Astrocyte (in vitro differentiated cells and primary cell): ENCODE measurements around the gene TRRAP. TPM values are rescaled to one million over a fixed set of nuclear protein-coding genes. Genes with fewer than 3 reads are reported as not detected.

Experiments used
- DNase-seq: peaks from one replicate; pipeline ENCODE4 v3.0.0-alpha.2; 2010; ENCODE audit warnings: low read depth
- FAIRE-seq: peaks from 2 replicates; lab custom pipeline; 2011; peaks lifted over from hg19 to GRCh38; lab: Jason Lieb, UNC
- H2AFZ ChIP-seq: 2 replicates; pipeline ENCODE4 v1.6.0; 2012; ENCODE audit warnings: low read depth, low read length, inconsistent platforms
- H3K27ac ChIP-seq: 2 replicates; pipeline ENCODE4 v1.5.1; 2011; ENCODE audit warnings: low read depth, low read length, inconsistent platforms
- H3K27me3 ChIP-seq: 2 replicates; pipeline ENCODE4 v1.6.0; 2011; ENCODE audit warnings: low read length, inconsistent platforms; ENCODE audit not compliant: insufficient read depth
- H3K36me3 ChIP-seq: 2 replicates; pipeline ENCODE4 v1.5.1; 2011; ENCODE audit warnings: low read length, inconsistent platforms; ENCODE audit not compliant: insufficient read depth
- H3K4me1 ChIP-seq: 2 replicates; pipeline ENCODE4 v1.5.1; 2011; ENCODE audit warnings: low read length, inconsistent platforms; ENCODE audit not compliant: insufficient read depth
- H3K4me2 ChIP-seq: 2 replicates; pipeline ENCODE4 v1.6.0; 2012; ENCODE audit warnings: low read length, inconsistent platforms
- H3K4me3 ChIP-seq: 2 replicates; pipeline ENCODE4 v1.5.1; 2011; ENCODE audit warnings: low read depth, mild to moderate bottlenecking, low read length, inconsistent platforms; ENCODE audit not compliant: insufficient read depth
- H3K79me2 ChIP-seq: 2 replicates; pipeline ENCODE4 v1.6.0; 2012; ENCODE audit warnings: mild to moderate bottlenecking, low read length, inconsistent platforms; ENCODE audit not compliant: insufficient read depth
- H3K9ac ChIP-seq: 2 replicates; pipeline ENCODE4 v1.6.0; 2012; ENCODE audit warnings: mild to moderate bottlenecking, low read length, inconsistent platforms
- H3K9me3 ChIP-seq: 2 replicates; pipeline ENCODE4 v1.5.1; 2012; ENCODE audit warnings: low read depth, mild to moderate bottlenecking, low read length, inconsistent platforms; ENCODE audit not compliant: insufficient read depth
- H4K20me1 ChIP-seq: 2 replicates; pipeline ENCODE4 v1.6.0; 2012; ENCODE audit warnings: low read length, inconsistent platforms; ENCODE audit not compliant: insufficient read depth
- H3K27ac Mint-ChIP-seq: one replicate; pipeline ENCODE4 v1.8.0; 2021; ENCODE audit warnings: mild to moderate bottlenecking, mixed read lengths; ENCODE audit not compliant: unreplicated experiment
- H3K27me3 Mint-ChIP-seq: one replicate; pipeline ENCODE4 v1.8.0; 2021; ENCODE audit warnings: low read depth, mixed read lengths; ENCODE audit not compliant: unreplicated experiment
- H3K36me3 Mint-ChIP-seq: one replicate; pipeline ENCODE4 v1.8.0; 2021; ENCODE audit warnings: low read depth, mixed read lengths; ENCODE audit not compliant: unreplicated experiment
- H3K4me1 Mint-ChIP-seq: one replicate; pipeline ENCODE4 v1.8.0; 2021; ENCODE audit warnings: low read depth, mixed read lengths; ENCODE audit not compliant: unreplicated experiment
- H3K4me3 Mint-ChIP-seq: one replicate; pipeline ENCODE4 v1.8.0; 2021; ENCODE audit warnings: mild to moderate bottlenecking, moderate library complexity, mixed read lengths; ENCODE audit not compliant: unreplicated experiment
- H3K9me3 Mint-ChIP-seq: one replicate; pipeline ENCODE4 v1.8.0; 2021; ENCODE audit warnings: mild to moderate bottlenecking, mixed read lengths; ENCODE audit not compliant: unreplicated experiment
- EZH2 ChIP-seq: IDR thresholded peaks from 2 replicates; pipeline ENCODE4 v1.6.1; 2012; ENCODE audit warnings: mild to moderate bottlenecking, low read length, inconsistent platforms; ENCODE audit not compliant: insufficient read depth
- total RNA-seq: library from RNA; stranded (reverse); gene quantifications from 2 replicates; pipeline ENCODE4 v1.2.1, GENCODE V29; 2021
- TF ChIP-seq, protein P1 (sequence below): IDR thresholded peaks from 2 replicates; pipeline ENCODE4 v1.5.1; 2011; ENCODE audit warnings: low read depth, mild to moderate bottlenecking, inconsistent platforms, low read length, moderate library complexity; ENCODE audit not compliant: insufficient read depth

Gene TRRAP
- total RNA-seq, 1 donor from 2014 or later, result 33.5 TPM

DNA sequence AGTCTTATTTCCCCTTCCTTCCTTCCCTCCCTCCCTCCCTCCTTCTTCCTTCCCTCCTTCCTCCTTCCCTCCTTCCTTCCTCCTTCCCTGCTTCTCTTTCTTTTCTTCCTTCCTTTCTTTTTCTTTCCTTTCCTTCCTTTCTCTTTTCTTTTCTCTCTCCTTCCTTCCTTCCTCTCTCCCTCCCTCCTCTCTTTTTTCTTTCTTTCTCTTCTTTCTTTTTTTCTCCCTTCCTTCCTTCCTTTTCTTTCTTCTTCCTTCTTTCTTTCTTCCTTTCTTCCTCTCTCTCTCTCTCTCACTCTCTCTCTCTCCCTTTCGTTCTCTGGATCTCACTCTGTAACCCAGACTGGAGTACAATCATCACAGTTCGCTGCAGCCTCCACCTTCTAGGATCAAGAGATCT is 14.7 kb upstream of the TRRAP start:
- no peak for FAIRE-seq
- H3K4me1 Mint-ChIP-seq, result peaks cover 10% of the 10 kb centered on the region
- no peaks in the 10 kb centered on the region for H3K79me2 ChIP-seq

DNA sequence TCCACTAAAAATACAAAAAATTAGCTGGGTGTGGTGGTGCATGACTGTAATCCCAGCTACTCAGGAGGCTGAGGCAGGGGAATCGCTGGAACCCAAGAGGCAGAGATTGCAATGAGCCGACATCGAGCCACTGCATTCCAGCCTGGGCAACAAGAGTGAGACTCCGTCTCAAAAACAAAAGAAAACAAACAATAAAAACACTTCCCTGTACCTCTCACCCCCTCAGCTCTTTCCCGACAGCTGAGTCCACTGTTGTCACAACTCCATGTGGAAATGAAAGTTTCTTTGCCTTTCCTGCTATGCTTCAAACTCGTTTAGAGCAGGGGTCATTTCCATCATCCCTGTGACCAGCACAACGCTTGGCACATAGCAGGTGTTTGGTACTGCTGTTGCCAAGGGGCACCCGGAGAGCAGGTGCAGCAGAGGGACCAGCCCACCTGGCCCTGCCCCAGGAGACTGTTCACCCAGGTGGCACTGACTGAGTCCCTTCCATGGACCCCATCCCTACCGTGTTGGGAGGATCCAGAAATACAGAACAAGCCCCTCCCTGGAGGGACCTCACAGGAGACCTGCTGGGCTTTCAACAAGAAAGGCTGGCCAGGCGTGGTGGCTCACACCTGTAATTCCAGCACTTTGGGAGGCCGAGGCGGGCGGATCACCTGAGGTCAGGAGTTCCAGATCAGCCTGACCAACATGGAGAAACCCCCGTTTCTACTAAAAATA is 13.4 kb upstream of the TRRAP start:
- no peak overlapping the region for H3K9ac ChIP-seq
- Mint-ChIP-seq H3K27me3 (peaks cover 4% of the 10 kb centered on the region), H3K36me3 (no peaks in the 10 kb centered on the region), H3K4me3 (peak overlapping the region; percentile 54), H3K27ac (peak overlapping the region; percentile 72), H3K4me1 (peaks cover 10% of the 10 kb centered on the region), H3K9me3 (no peaks in the 10 kb centered on the region)
- peaks cover 14% of the 10 kb centered on the region for H3K27me3 ChIP-seq
- no peak for TF ChIP-seq EZH2
- TF ChIP-seq, protein P1, sequence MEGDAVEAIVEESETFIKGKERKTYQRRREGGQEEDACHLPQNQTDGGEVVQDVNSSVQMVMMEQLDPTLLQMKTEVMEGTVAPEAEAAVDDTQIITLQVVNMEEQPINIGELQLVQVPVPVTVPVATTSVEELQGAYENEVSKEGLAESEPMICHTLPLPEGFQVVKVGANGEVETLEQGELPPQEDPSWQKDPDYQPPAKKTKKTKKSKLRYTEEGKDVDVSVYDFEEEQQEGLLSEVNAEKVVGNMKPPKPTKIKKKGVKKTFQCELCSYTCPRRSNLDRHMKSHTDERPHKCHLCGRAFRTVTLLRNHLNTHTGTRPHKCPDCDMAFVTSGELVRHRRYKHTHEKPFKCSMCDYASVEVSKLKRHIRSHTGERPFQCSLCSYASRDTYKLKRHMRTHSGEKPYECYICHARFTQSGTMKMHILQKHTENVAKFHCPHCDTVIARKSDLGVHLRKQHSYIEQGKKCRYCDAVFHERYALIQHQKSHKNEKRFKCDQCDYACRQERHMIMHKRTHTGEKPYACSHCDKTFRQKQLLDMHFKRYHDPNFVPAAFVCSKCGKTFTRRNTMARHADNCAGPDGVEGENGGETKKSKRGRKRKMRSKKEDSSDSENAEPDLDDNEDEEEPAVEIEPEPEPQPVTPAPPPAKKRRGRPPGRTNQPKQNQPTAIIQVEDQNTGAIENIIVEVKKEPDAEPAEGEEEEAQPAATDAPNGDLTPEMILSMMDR, result no peak
- no peaks in the 10 kb centered on the region for H3K36me3 ChIP-seq
- H3K27ac ChIP-seq, result no peak overlapping the region
- H3K9me3 ChIP-seq, result no peaks in the 10 kb centered on the region
- H4K20me1 ChIP-seq, result no peaks in the 10 kb centered on the region
- DNase-seq (no peak), FAIRE-seq (no peak)
- no peak overlapping the region for H2AFZ ChIP-seq
- H3K4me1 ChIP-seq, result peaks cover 15% of the 10 kb centered on the region
- no peaks in the 10 kb centered on the region for H3K79me2 ChIP-seq
- peak overlapping the region; percentile 62 for H3K4me2 ChIP-seq
- no peak overlapping the region for H3K4me3 ChIP-seq

More for the DNA sequence above, 14.7 kb upstream of the TRRAP start:
- Histone ChIP-seq H3K4me1 (peaks cover 11% of the 10 kb centered on the region), H4K20me1 (no peaks in the 10 kb centered on the region), H3K27me3 (peaks cover 5% of the 10 kb centered on the region), H2AFZ (no peak overlapping the region), H3K27ac (no peak overlapping the region), H3K4me2 (no peak overlapping the region), H3K9me3 (no peaks in the 10 kb centered on the region), H3K36me3 (no peaks in the 10 kb centered on the region), H3K9ac (no peak overlapping the region), H3K4me3 (no peak overlapping the region)
- H3K27me3 Mint-ChIP-seq, result peaks cover 4% of the 10 kb centered on the region
- DNase-seq, result no peak
- no peak overlapping the region for H3K27ac Mint-ChIP-seq
- H3K36me3 Mint-ChIP-seq, result no peaks in the 10 kb centered on the region
- TF ChIP-seq, protein P1, result no peak
- TF ChIP-seq EZH2, result no peak
- H3K9me3 Mint-ChIP-seq, result no peaks in the 10 kb centered on the region
- no peak overlapping the region for H3K4me3 Mint-ChIP-seq

DNA sequence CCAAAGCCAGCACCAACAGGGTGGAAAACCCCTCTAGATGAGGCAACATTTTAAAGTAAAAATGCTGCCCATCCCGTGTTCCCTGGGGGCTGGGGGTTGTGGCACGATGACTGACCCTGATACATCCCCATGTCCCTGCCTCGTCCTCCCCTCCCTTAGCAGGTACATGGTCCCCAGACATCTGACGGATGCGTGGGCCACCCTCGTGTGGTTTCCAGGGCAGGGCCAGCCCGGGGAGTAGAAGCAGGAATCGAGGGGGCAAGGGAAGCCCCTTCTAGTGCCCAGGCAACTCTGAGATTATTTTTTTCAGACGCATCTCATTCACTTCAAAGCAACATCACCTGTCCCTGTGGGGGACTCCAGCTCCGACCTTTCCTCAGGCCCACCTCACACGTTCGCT is 12.0 kb upstream of the TRRAP start:
- H3K9me3 Mint-ChIP-seq, result no peaks in the 10 kb centered on the region
- H3K4me3 ChIP-seq, result no peak overlapping the region
- H3K4me1 Mint-ChIP-seq, result peaks cover 10% of the 10 kb centered on the region
- no peak overlapping the region for H3K27ac ChIP-seq
- H3K4me3 Mint-ChIP-seq, result no peak overlapping the region
- no peaks in the 10 kb centered on the region for H4K20me1 ChIP-seq
- FAIRE-seq (no peak), DNase-seq (no peak)
- no peaks in the 10 kb centered on the region for H3K9me3 ChIP-seq
- H3K9ac ChIP-seq, result no peak overlapping the region
- no peaks in the 10 kb centered on the region for H3K36me3 ChIP-seq
- H3K4me1 ChIP-seq, result peaks cover 18% of the 10 kb centered on the region
- no peak overlapping the region for H3K27ac Mint-ChIP-seq
- peaks cover 2% of the 10 kb centered on the region for H3K27me3 Mint-ChIP-seq
- H3K79me2 ChIP-seq, result no peaks in the 10 kb centered on the region
- no peak overlapping the region for H3K4me2 ChIP-seq
- peaks cover 14% of the 10 kb centered on the region for H3K27me3 ChIP-seq
- no peaks in the 10 kb centered on the region for H3K36me3 Mint-ChIP-seq
- TF ChIP-seq EZH2, result no peak
- TF ChIP-seq, protein P1, result no peak
- H2AFZ ChIP-seq, result no peak overlapping the region
